ENCODE data around the gene ATG101.

The ATG101 gene

GRCh38 chr12:52042706-52043385 is 26.9 kb upstream of the ATG101 start:
- no peak for DNase-seq

- no peak for DNase-seq
Observed at GRCh38 chr12:52043386-52044212, 26.2 kb upstream of the ATG101 start.

DNA sequence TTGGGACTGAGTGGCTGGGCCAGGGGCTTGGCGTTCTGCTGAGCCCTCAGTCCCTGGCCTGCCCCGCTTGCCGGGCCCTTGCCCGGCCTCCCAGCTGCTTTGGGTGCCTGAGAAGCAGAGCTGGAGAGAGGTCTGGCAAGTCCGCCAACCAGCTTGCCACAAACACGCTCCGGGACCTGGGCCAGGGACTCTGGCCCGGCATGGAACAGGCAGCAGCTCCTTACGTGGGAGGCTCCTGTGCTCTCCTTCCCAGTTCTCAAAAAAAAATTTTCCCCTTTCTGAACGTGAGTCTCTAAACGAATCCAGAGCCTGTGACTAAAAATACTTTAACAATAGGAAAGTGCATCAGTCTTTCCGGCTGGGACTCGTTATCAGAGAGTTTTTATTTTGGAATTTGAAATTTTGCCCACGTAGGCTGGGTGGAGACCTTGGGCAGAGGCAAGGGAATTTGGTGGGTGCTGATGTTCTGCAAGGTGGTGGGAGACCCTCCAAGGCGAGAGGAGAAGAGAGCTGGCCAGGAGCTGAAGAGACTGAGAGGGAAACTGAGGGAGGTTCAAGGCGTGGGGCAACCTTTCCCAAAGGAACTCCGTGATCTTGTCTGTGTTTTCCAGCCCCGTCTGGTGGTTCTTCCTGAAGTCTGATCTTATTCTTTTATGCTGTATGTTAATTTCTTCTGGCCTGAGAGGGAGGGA is 25.3 kb upstream of the ATG101 start:
- no peak for DNase-seq

- DNase-seq: no peak
Observed at GRCh38 chr12:52045794-52046199, 24.0 kb upstream of the ATG101 start.

DNA sequence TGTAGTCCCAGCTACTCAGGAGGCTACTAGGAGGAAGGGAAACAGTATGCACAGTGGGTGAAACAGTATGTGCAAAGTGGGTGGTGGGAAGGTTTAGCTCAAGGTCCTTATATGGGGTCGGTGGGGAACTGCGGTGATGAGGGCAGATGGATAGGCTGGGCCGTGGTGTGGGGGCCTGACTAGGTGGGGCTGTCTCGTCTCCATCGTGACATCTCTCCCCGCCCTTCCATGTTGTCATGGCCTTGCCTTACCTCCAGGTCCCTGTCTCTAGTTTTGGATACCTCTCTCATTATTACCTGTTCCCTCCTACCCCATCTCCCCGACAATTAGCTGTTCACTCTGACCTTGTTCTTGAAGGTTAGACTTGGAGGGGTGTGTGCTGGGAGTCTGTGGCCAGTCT is 22.9 kb upstream of the ATG101 start:
- no peak for DNase-seq

DNA sequence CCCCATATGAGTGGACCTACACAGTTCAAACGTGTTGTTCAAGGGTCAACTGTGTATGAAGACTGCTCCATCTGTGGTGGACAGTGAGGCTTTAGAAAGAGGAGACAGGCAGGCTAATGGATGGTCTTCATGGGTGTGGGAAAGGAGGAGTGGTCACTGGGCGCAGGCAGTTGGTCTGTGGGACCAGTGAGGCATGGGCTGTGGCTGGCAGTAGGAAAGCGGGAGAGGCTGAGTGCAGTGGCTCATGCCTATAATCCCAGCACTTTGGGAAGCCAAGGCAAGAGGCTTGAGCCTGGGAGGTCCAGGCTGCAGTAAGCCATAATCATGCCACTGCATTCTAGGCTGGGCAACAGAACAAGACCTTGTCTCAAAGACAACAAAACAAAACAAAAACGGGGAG is 20.5 kb upstream of the ATG101 start:
- DNase-seq: no peak

DNA sequence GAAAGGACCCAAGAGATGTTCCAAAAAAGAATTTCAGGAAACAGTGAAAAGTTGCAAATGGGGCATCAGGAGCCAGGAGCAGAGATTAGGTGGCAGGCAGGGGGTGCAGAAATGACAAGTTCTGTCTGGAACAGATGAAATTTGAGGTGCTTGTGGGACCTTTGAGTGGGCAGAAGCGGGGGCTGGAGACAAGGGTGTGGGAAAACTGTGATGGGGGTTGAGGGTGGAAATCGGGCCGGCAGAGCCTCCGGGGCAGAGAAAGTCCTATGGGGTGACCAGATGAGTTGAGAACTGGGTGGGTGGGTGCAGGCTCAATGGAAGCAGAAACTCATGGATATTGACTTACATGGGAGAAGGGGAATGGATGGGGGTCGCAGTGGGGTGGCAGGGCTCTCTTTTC is 20.1 kb upstream of the ATG101 start:
- DNase-seq: no peak

- DNase-seq: no peak
Observed at GRCh38 chr12:52050116-52050757, 19.5 kb upstream of the ATG101 start.

DNA sequence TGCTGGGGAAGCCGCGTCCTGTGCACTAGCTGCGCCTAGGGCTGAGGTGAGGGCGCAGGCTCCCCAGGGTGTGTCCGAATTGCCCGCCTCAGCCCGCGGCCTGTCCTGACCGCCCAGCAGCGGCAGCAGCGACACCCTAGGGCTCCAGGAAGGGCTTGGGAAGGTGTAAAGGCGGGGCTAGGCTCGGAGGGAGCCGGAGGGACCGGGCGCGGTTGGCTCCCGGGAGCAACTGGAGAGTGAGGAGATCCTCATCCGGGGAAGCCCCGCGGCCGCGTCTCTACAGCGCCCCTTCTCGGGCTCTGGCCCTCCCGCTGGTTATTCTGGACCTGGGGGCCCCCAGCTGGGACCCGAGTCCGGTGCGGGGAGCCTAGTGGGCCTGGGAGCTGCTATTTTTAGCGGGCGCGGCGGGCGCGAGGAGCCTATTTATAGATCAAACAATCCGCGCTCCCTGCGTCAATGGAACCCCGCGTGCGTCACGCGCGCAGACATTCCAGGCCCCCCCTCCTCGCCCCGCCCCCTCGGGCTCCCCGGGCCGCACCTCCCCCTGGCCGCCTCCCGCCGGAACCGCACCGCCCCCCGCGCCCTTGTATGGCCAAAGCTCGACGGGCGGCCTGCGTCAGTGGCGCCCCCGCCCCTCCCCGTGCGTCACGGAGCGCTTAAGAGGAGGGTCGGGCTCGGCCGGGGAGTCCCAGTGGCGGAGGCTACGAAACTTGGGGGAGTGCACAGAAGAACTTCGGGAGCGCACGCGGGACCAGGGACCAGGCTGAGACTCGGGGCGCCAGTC is 18.8 kb upstream of the ATG101 start, which contains the start of gene NR4A1:
TSS of gene NR4A1 (plus strand) at position 685 of the 784 bp plus-strand sequence. CDS start 2,887 bp downstream, outside the sequence.
- peak; percentile 97 to 99 (median 98) for DNase-seq

DNA sequence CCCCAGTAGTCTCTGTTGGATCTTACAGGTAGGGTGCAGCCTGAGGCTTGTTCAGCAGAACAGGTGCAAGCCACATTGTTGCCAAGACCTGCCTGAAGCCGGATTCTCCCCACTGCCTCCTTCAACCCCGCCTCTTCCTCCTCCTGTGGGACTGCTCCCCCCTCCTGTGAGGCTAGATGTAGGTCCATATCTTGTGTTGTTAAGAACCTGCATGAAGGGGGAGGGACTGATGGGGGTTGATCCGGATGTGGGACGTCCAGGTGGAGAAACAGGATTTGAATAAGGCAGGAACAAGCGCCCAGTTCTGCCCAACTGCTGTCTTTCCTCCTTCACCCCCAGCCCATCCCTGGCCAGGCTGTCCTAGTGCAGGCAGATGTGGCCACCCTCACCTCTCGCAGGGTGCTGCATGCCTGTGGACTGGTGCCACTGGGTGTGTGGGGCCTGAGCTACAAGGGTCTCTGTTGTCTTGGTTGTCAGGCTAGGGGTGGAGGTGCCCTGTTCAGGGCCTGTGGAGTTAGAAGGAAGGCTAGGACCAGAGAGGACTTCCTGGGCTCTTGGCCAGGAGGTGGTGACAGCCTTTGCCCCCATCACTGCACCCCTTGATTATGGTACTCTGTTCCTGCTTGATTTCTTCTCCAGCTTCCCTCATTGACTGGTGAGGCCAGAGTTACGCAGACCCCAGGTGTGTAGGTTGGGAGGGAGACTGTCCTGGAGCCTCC is 17.2 kb upstream of the ATG101 start:
- no peak for DNase-seq

- DNase-seq: no peak
Observed at GRCh38 chr12:52053536-52054209, 16.1 kb upstream of the ATG101 start.

- no peak for DNase-seq
Observed at GRCh38 chr12:52054231-52054832, 15.4 kb upstream of the ATG101 start.

- no peak for DNase-seq
Observed at GRCh38 chr12:52054833-52055730, 14.7 kb upstream of the ATG101 start.

DNA sequence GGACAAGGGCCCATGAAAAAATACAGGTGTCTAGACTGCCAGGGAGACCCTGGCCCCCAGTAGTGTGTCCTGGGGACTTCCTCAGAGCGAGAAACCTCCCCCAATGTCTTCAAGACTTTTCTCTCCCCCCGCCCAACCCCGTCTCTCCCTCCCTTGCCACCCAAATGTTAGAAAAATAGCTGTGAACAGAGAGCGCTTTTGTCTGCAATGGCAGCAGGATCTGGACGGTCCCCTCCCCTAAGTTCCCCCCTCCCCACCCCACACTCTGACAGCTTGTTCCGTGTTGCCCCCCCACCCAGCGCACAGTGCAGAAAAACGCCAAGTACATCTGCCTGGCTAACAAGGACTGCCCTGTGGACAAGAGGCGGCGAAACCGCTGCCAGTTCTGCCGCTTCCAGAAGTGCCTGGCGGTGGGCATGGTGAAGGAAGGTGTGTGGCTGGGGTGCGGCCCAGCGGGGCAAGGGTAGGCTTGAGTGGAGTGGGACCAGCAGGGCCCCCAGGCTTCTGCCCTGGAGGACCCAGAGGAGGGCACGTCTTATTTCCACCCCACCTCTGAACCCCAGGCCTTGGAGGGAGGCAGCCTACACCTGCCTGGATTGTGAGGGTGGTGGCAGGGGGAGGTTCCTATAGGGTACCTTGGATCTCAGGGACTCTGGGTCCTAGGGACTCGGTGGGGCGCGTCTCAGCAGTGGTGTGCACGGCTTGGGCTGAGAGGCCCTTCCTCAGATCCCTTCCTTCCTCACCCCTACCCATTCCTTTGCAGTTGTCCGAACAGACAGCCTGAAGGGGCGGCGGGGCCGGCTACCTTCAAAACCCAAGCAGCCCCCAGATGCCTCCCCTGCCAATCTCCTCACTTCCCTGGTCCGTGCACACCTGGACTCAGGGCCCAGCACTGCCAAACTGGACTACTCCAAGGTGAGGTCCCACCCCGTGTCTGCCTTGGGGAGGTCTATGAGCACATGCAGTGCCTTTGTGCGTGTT is 13.8 kb upstream of the ATG101 start:
- no peak for DNase-seq

- DNase-seq: no peak
Observed at GRCh38 chr12:52056801-52057637, 12.8 kb upstream of the ATG101 start.

DNA sequence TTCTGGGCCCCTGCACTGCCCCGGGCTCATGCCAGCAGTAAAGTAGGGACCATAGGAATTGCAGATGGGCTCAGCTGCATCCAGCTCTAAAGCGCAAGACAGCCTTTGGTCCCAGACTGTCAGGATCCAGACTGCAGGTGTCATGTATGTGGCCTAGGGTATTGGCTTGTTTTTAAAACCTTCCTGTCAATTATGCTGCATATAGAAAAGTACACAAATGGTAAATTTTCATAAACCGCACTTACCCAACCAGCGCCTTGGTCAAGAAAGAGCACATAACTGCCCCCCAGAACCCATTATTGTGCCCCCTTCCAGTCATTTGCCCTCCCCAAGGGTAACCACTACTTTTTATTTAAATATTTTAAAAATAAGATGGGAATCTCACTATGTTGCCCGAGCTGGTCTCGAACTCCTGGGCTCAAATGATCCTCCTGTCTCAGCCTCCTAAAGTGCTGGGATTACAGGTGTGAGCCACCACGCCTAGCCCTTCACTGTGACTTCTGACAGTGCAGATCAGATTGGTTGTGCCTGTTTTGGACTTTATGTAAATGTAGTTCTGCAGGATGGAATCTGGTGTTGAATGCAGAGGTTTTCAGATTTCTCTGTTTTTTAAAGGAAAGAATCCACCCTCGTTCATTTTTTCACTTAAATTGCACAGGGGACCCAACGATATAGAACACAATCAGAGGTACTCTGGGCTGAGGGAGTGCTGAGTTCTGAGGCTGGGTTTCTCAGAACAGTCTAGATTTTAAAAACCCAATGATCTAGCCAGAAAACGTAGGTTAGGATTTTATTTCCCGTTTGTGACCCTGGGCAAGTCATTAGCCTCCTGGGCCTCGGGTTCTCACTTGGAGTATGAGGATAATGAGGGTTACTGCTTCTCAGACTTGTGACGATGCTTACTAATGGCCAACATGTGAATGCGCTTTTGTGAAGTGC is 11.9 kb upstream of the ATG101 start:
- no peak for DNase-seq

Data from activated naive CD4-positive, alpha-beta T cell (primary cell).